Activated naive CD4-positive, alpha-beta T cell treated with anti-CD3 and anti-CD28 coated beads, Interleukin-2, amount 10 ng/mL, durations not matched to agents 7 days and 5 days (primary cell): ENCODE results near the gene ARRB1.
A peak's percentile ranks its signal among the peaks of the same experiment; 100 is the strongest.
"Not testable (repeated sequence)": the region's sequence is repeated elsewhere in the genome, so short reads cannot be mapped to it uniquely, and the experiment has no call there.

Source experiments
- CTCF ChIA-PET: fragments of 350-600 bp; sonication (Branson Sonifier 250); formaldehyde crosslinking; loops from one replicate; lab custom pipeline; 2021; ENCODE audit warnings: antibody characterized with exemption; lab: Charles Lee
- DNase-seq: peaks from one replicate; pipeline ENCODE4 v3.0.0-alpha.2; 2020
- H3K27ac Mint-ChIP-seq: one replicate; pipeline ENCODE4 v1.8.0; 2021; ENCODE audit warnings: mild to moderate bottlenecking, moderate library complexity, mixed read lengths
- H3K27me3 Mint-ChIP-seq: one replicate; pipeline ENCODE4 v1.8.0; 2021; ENCODE audit warnings: mild to moderate bottlenecking, mixed read lengths
- H3K36me3 Mint-ChIP-seq: one replicate; pipeline ENCODE4 v1.8.0; 2021; ENCODE audit warnings: mixed read lengths
- H3K4me1 Mint-ChIP-seq: one replicate; pipeline ENCODE4 v1.8.0; 2021; ENCODE audit warnings: mixed read lengths
- H3K4me3 Mint-ChIP-seq: one replicate; pipeline ENCODE4 v1.8.0; 2021; ENCODE audit warnings: mild to moderate bottlenecking, moderate library complexity, mixed read lengths
- H3K9me3 Mint-ChIP-seq: one replicate; pipeline ENCODE4 v1.8.0; 2021; ENCODE audit warnings: mixed read lengths

The ARRB1 gene

GRCh38 chr11:75331304-75331703 is 20.2 kb downstream of the ARRB1 start:
- H3K9me3 Mint-ChIP-seq, H3K27me3 Mint-ChIP-seq, DNase-seq, H3K27ac Mint-ChIP-seq, H3K4me3 Mint-ChIP-seq, H3K36me3 Mint-ChIP-seq: not testable (repeated sequence)
- CTCF ChIA-PET = interaction anchor here (1.6 to 5.2 kb wide), 3 partner anchors 9 to 52 kb away, joined by 11 to 53 read pairs (median 29); no protein-coding TSS in a partner anchor
- peaks cover 51% of the 10 kb centered on the region for H3K4me1 Mint-ChIP-seq

- peaks cover 55% of the 10 kb centered on the region for H3K4me1 Mint-ChIP-seq
- not testable (repeated sequence) for H3K27ac Mint-ChIP-seq, H3K27me3 Mint-ChIP-seq, H3K4me3 Mint-ChIP-seq, H3K36me3 Mint-ChIP-seq, H3K9me3 Mint-ChIP-seq, DNase-seq
- CTCF ChIA-PET = interaction anchor here (1.4 to 5.2 kb wide), 5 partner anchors 9 to 52 kb away, joined by 5 to 53 read pairs (median 11); no protein-coding TSS in a partner anchor
Measured at GRCh38 chr11:75330886-75331285, 20.6 kb downstream of the ARRB1 start.

- no peak for DNase-seq
- peaks cover 59% of the 10 kb centered on the region for H3K4me1 Mint-ChIP-seq
- no peaks in the 10 kb centered on the region for H3K9me3 Mint-ChIP-seq
- H3K36me3 Mint-ChIP-seq = peaks cover 5% of the 10 kb centered on the region
- peak overlapping the region; percentile 69 for H3K27ac Mint-ChIP-seq
- CTCF ChIA-PET = interaction anchor here (0.6 to 5.2 kb wide), 9 partner anchors 10 to 190 kb away, joined by 4 to 53 read pairs (median 7); no protein-coding TSS in a partner anchor
- no peaks in the 10 kb centered on the region for H3K27me3 Mint-ChIP-seq
- H3K4me3 Mint-ChIP-seq = no peak overlapping the region
Measured at GRCh38 chr11:75330291-75330690, 21.2 kb downstream of the ARRB1 start.

- Mint-ChIP-seq H3K36me3 (peaks cover 5% of the 10 kb centered on the region), H3K27ac (peak overlapping the region; percentile 91)
Measured at GRCh38 chr11:75328426-75329277, 22.8 kb downstream of the ARRB1 start.

GRCh38 chr11:75326439-75326810 is 25.0 kb downstream of the ARRB1 start:
- DNase-seq = no peak
- CTCF ChIA-PET = interaction anchor here (1.1 to 2.3 kb wide), 8 partner anchors 11 to 62 kb away, joined by 3 to 14 read pairs (median 6); no protein-coding TSS in a partner anchor
- H3K4me1 Mint-ChIP-seq = peaks cover 68% of the 10 kb centered on the region
- H3K27me3 Mint-ChIP-seq = no peaks in the 10 kb centered on the region
- H3K4me3 Mint-ChIP-seq = no peak overlapping the region
- peak overlapping the region; percentile 31 for H3K27ac Mint-ChIP-seq
- no peaks in the 10 kb centered on the region for H3K36me3 Mint-ChIP-seq
- no peaks in the 10 kb centered on the region for H3K9me3 Mint-ChIP-seq

More at GRCh38 chr11:75328426-75329277, 22.8 kb downstream of the ARRB1 start:
- peak; percentile 81 for DNase-seq
- Mint-ChIP-seq H3K9me3 (no peaks in the 10 kb centered on the region), H3K4me3 (no peak overlapping the region), H3K4me1 (peaks cover 70% of the 10 kb centered on the region), H3K27me3 (no peaks in the 10 kb centered on the region)
- CTCF ChIA-PET = interaction anchor here (0.7 to 5.2 kb wide), 12 partner anchors 9 to 528 kb away, joined by 3 to 53 read pairs (median 6); no protein-coding TSS in a partner anchor

GRCh38 chr11:75325713-75326438 is 25.6 kb downstream of the ARRB1 start:
- CTCF ChIA-PET = interaction anchor here (1.1 to 2.3 kb wide), 8 partner anchors 11 to 63 kb away, joined by 3 to 14 read pairs (median 6); no protein-coding TSS in a partner anchor
- no peaks in the 10 kb centered on the region for H3K36me3 Mint-ChIP-seq
- peaks cover 68% of the 10 kb centered on the region for H3K4me1 Mint-ChIP-seq
- DNase-seq = peak; percentile 47
- no peak overlapping the region for H3K4me3 Mint-ChIP-seq
- peak overlapping the region; percentile 31 for H3K27ac Mint-ChIP-seq
- no peaks in the 10 kb centered on the region for H3K27me3 Mint-ChIP-seq
- H3K9me3 Mint-ChIP-seq = no peaks in the 10 kb centered on the region

GRCh38 chr11:75324740-75325139 is 26.7 kb downstream of the ARRB1 start:
- Mint-ChIP-seq H3K36me3 (no peaks in the 10 kb centered on the region), H3K9me3 (no peaks in the 10 kb centered on the region), H3K4me1 (peaks cover 60% of the 10 kb centered on the region), H3K27ac (peak overlapping the region; percentile 29), H3K27me3 (no peaks in the 10 kb centered on the region), H3K4me3 (no peak overlapping the region)
- CTCF ChIA-PET = interaction anchor here (1.1 to 1.6 kb wide), 2 partner anchors 60 to 64 kb away, joined by 3 to 5 read pairs; no protein-coding TSS in a partner anchor
- DNase-seq = no peak

- no peak for DNase-seq
- CTCF ChIA-PET = interaction anchor here (0.6 to 1.6 kb wide), 4 partner anchors 17 to 935 kb away, joined by 3 to 5 read pairs (median 3); no protein-coding TSS in a partner anchor
- Mint-ChIP-seq H3K4me3 (no peak overlapping the region), H3K27ac (no peak overlapping the region), H3K4me1 (peaks cover 55% of the 10 kb centered on the region), H3K9me3 (no peaks in the 10 kb centered on the region), H3K36me3 (no peaks in the 10 kb centered on the region), H3K27me3 (no peaks in the 10 kb centered on the region)
Measured at GRCh38 chr11:75324189-75324588, 27.3 kb downstream of the ARRB1 start.

GRCh38 chr11:75323609-75324008 is 27.9 kb downstream of the ARRB1 start:
- CTCF ChIA-PET = interaction anchor here (0.6 to 1.6 kb wide), 7 partner anchors 11 to 934 kb away, joined by 3 to 7 read pairs (median 3); no protein-coding TSS in a partner anchor
- H3K9me3 Mint-ChIP-seq = no peaks in the 10 kb centered on the region
- no peaks in the 10 kb centered on the region for H3K27me3 Mint-ChIP-seq
- H3K27ac Mint-ChIP-seq = peak overlapping the region; percentile 76
- H3K36me3 Mint-ChIP-seq = no peaks in the 10 kb centered on the region
- peaks cover 49% of the 10 kb centered on the region for H3K4me1 Mint-ChIP-seq
- DNase-seq = peak; percentile 31
- no peak overlapping the region for H3K4me3 Mint-ChIP-seq

GRCh38 chr11:75320643-75321042 is 30.8 kb downstream of the ARRB1 start:
- no peak overlapping the region for H3K27ac Mint-ChIP-seq
- H3K9me3 Mint-ChIP-seq = no peaks in the 10 kb centered on the region
- DNase-seq = no peak
- CTCF ChIA-PET = no interaction called here
- H3K36me3 Mint-ChIP-seq = no peaks in the 10 kb centered on the region
- H3K4me1 Mint-ChIP-seq = peaks cover 29% of the 10 kb centered on the region
- no peak overlapping the region for H3K4me3 Mint-ChIP-seq
- H3K27me3 Mint-ChIP-seq = no peaks in the 10 kb centered on the region

GRCh38 chr11:75320046-75320618 is 31.3 kb downstream of the ARRB1 start:
- Mint-ChIP-seq H3K4me3 (no peak overlapping the region), H3K9me3 (no peaks in the 10 kb centered on the region), H3K27ac (no peak overlapping the region), H3K36me3 (no peaks in the 10 kb centered on the region), H3K27me3 (no peaks in the 10 kb centered on the region), H3K4me1 (peaks cover 32% of the 10 kb centered on the region)
- CTCF ChIA-PET = no interaction called here
- no peak for DNase-seq

GRCh38 chr11:75319035-75319877 is 32.2 kb downstream of the ARRB1 start:
- no peak for DNase-seq
- CTCF ChIA-PET = no interaction called here
- H3K27ac Mint-ChIP-seq = no peak overlapping the region
- H3K4me3 Mint-ChIP-seq = no peak overlapping the region
- H3K4me1 Mint-ChIP-seq = peaks cover 26% of the 10 kb centered on the region
- no peaks in the 10 kb centered on the region for H3K9me3 Mint-ChIP-seq
- H3K36me3 Mint-ChIP-seq = no peaks in the 10 kb centered on the region
- H3K27me3 Mint-ChIP-seq = no peaks in the 10 kb centered on the region
